Left ventricle myocardium inferior (tissue), 1 donor: Measurements from ENCODE around the gene SLC44A1. TPM values are rescaled to one million over a fixed set of nuclear protein-coding genes. Genes with fewer than 3 reads are reported as not detected.

Source experiments
- DNase-seq: peaks from one replicate; pipeline ENCODE4 v3.0.0-alpha.2; 2020
- H3K27ac ChIP-seq: fragments of 200-600 bp; replicated peaks from 2 replicates; pipeline ENCODE4 v1.8.0; 2021
- H3K27me3 ChIP-seq: fragments of 200-600 bp; 2 replicates; pipeline ENCODE4 v1.8.0; 2021; ENCODE audit warnings: low read depth
- H3K36me3 ChIP-seq: fragments of 200-600 bp; 2 replicates; pipeline ENCODE4 v1.8.0; 2021
- H3K4me1 ChIP-seq: fragments of 200-600 bp; 2 replicates; pipeline ENCODE4 v1.8.0; 2021
- H3K4me3 ChIP-seq: fragments of 200-600 bp; 2 replicates; pipeline ENCODE4 v1.8.0; 2021; ENCODE audit warnings: mild to moderate bottlenecking, moderate library complexity
- H3K9me3 ChIP-seq: fragments of 200-600 bp; replicated peaks from 2 replicates; pipeline ENCODE4 v1.8.0; 2021
- intact Hi-C: fragments of 100-400 bp; cut with micrococcal nuclease; formaldehyde crosslinking; loops from one replicate; pipeline ENCODE4 v1.11.0; 2022
- total RNA-seq: library from RNA; stranded (reverse); fragmentation: NEBNext Ultra II Directional; extraction: Animal tissue kit (Norgen Biotek cat#: 25700); gene quantifications from one replicate; pipeline ENCODE4 v1.2.1, GENCODE V29; 2021
- TF ChIP-seq, protein P1 (sequence below): fragments of 200-600 bp; IDR thresholded peaks from 2 replicates; pipeline ENCODE4 v1.8.0; 2021; ENCODE audit warnings: antibody characterized with exemption, mild to moderate bottlenecking, borderline replicate concordance
- donor health status: DM: no; HTN: yes; CAD: no; lungs with severe emphysema.

SLC44A1 gene
- total RNA-seq, 1 donor from 2014 or later, result 27.0 TPM

DNA sequence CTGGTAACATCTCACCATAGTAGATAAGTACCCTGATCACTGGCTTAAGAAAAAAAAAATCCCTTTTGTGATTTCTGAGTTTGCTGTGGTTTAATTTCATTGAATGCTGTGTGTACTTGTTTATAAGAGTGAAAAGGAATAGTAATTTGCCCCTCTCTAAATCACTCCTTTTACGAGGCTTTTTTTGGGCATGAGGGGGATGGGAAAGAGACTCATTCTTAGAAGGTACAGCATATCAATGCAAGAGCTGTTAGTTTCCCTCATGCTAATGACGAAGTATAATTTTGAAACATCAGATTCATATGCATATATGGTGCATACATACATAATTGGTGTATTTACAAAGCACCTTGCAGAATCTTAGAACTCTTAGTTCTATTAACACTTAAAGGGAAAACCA, 2.4 kb upstream of the SLC44A1 start:
- Histone ChIP-seq H3K4me3 (peak overlapping the region; percentile 11), H3K9me3 (peaks cover 11% of the 10 kb centered on the region), H3K36me3 (no peaks in the 10 kb centered on the region), H3K4me1 (peaks cover 65% of the 10 kb centered on the region), H3K27ac (peak overlapping the region; percentile 90), H3K27me3 (no peaks in the 10 kb centered on the region)
- DNase-seq, result no peak
- TF ChIP-seq, protein P1, sequence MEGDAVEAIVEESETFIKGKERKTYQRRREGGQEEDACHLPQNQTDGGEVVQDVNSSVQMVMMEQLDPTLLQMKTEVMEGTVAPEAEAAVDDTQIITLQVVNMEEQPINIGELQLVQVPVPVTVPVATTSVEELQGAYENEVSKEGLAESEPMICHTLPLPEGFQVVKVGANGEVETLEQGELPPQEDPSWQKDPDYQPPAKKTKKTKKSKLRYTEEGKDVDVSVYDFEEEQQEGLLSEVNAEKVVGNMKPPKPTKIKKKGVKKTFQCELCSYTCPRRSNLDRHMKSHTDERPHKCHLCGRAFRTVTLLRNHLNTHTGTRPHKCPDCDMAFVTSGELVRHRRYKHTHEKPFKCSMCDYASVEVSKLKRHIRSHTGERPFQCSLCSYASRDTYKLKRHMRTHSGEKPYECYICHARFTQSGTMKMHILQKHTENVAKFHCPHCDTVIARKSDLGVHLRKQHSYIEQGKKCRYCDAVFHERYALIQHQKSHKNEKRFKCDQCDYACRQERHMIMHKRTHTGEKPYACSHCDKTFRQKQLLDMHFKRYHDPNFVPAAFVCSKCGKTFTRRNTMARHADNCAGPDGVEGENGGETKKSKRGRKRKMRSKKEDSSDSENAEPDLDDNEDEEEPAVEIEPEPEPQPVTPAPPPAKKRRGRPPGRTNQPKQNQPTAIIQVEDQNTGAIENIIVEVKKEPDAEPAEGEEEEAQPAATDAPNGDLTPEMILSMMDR, result no peak
- intact Hi-C loops, result no loop called here

DNA sequence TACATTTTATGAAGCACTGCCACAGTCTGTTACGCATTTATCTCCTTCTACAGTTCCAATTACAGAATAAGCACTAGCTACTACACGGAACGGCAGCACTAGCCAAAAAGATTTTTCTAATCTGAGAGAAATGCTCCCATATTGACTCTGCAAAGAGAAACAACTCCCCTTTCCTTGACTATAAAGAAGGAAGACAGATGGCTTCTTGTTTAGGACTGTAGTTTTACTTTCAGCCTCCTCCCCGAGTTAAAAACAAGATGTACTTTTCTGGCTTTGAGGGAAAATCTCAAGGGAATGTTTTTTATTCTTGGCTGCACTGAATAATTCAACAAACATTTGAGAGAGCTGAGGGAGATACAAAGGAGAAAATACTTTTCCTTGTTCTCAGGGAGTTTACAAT, 1.9 kb upstream of the SLC44A1 start:
- intact Hi-C loops, result no loop called here
- H3K4me1 ChIP-seq, result peaks cover 65% of the 10 kb centered on the region
- TF ChIP-seq, protein P1, result no peak

DNA sequence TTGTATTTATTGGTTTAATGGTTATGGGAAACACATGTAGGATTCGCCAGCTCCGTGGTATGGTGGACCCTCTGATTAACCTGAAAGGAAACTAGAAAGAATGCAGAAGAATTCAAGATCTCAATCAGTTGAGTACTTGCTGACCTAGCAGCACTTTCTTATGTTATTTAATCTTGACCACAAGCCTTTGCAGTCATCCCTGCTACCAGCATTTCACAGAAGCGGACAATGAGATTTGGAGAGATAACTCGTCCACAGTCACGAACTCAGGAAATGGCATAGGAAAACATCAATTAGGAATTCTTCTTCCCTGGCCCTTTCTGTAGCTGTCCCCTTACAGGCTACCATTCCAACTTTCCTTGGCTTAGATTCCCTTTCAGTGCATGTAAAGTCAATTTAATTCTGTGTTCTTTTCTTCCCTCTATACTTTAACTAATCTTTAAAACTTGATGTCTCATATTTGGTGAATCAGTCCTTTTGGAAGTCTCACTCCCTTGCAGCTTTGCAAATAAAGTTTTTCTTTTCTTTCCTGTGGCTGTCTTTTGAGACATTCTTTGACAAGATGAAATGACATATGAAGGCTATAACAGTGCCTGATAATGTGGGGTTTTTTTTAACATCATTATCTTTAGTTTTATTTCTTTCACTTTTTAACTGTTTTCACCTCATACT, 1.3 kb upstream of the SLC44A1 start:
- peak overlapping the region; percentile 90 for H3K27ac ChIP-seq
- intact Hi-C loops, result no loop called here
- peaks cover 65% of the 10 kb centered on the region for H3K4me1 ChIP-seq

More for the DNA sequence above, 1.9 kb upstream of the SLC44A1 start:
- DNase-seq, result no peak
- Histone ChIP-seq H3K36me3 (no peaks in the 10 kb centered on the region), H3K27ac (peak overlapping the region; percentile 90), H3K27me3 (no peaks in the 10 kb centered on the region), H3K9me3 (peaks cover 11% of the 10 kb centered on the region), H3K4me3 (peak overlapping the region; percentile 11)

DNA sequence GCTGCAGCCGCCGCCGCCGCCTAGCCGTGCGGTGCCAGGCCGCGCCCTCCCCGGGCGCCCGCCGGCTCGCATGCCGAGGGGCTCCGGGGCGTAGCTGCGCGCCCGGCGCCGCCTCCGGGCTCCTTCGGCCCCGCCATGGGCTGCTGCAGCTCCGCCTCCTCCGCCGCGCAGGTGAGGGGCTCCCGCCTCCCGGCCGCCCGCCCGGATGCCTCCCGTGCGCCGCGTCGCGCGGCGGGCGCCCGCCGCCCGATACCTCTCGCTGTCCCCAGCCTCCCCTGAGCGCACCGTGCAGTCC, 230 bp downstream of the SLC44A1 start:
- intact Hi-C loops, result no loop called here
- H3K27ac ChIP-seq, result peak overlapping the region; percentile 90
- H3K4me3 ChIP-seq, result peak overlapping the region; percentile 83
- DNase-seq, result no peak
- TF ChIP-seq, protein P1, result no peak
- H3K27me3 ChIP-seq, result no peaks in the 10 kb centered on the region
- peaks cover 11% of the 10 kb centered on the region for H3K9me3 ChIP-seq
- H3K36me3 ChIP-seq, result no peaks in the 10 kb centered on the region
- H3K4me1 ChIP-seq, result peaks cover 60% of the 10 kb centered on the region

More for the DNA sequence above, 1.3 kb upstream of the SLC44A1 start:
- H3K36me3 ChIP-seq, result no peaks in the 10 kb centered on the region
- peaks cover 11% of the 10 kb centered on the region for H3K9me3 ChIP-seq
- TF ChIP-seq, protein P1, result no peak
- peak overlapping the region; percentile 83 for H3K4me3 ChIP-seq
- H3K27me3 ChIP-seq, result no peaks in the 10 kb centered on the region
- no peak for DNase-seq

DNA sequence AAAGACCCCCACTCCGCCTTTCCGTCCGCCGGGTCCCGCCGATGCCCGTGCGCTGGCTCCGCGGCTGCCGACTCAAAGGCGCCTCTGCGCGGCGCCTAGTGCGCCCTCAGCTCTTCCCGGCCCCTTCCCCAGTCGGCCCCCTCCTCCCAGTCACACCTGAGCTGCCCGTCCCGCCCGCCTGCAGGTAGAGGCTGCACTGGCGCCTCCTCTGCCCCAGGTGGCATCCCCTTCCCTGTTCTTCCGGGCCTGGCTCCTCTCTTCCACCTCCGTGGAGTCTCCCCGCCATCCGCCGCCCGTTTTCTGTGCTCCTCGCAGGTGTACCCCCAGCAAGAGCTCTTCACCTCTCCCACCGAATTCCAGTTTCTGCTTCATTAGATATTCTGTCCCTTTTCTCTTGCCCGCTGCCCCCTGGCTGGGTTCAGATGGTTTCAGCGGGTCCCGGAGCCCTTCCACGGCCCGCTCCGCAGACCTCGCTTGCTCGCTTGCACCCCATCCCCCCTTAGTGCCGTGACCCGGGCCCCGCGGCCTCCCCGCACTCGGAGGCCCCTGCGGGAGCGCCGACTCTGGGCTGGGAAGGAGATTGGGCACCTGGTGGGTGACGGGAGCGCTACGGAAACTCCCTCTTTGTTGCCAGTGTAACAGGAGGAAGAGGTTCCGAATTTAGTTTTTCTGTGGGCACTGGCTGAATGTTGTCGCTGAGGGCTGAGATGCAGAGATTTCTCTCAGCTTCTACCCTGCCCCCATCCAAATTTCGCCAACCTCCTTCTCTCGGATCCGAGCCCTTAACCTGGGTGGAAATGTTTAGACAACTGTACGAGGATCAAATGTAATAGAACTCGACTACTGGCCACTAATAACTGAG, 809 bp downstream of the SLC44A1 start:
- Histone ChIP-seq H3K27ac (peak overlapping the region; percentile 90), H3K9me3 (peaks cover 11% of the 10 kb centered on the region), H3K36me3 (no peaks in the 10 kb centered on the region), H3K27me3 (no peaks in the 10 kb centered on the region), H3K4me3 (peak overlapping the region; percentile 83), H3K4me1 (peaks cover 56% of the 10 kb centered on the region)
- DNase-seq, result peak; percentile 29
- intact Hi-C loops, result no loop called here
- TF ChIP-seq, protein P1, result peak; percentile 7
